Body of pancreas (tissue), 4 donors: Measurements from ENCODE around the gene POFUT1. TPM values are rescaled to one million over a fixed set of nuclear protein-coding genes. Genes with fewer than 3 reads are reported as not detected.

Source experiments
- ATAC-seq: fragments of 150-250 bp; one replicate; pipeline ENCODE4 v1.9.1; 2016
- DNase-seq, 4 donors: peaks; one replicate each; pipeline ENCODE4 v3.0.0-alpha.2; 2019
- H3K27ac ChIP-seq, 4 donors: fragments of 200-600 bp; sonication (generic); 1 replicate in 3 of 4; 2 replicates in 1 of 4; pipeline versions ENCODE4 v1.5.1 to v1.6.1; 2016 to 2019; ENCODE audit warnings: mild to moderate bottlenecking in 1 of 4, mixed read lengths in 1 of 4, moderate library complexity in 1 of 4
- H3K27me3 ChIP-seq, 2 donors: fragments of 200-600 bp; sonication (generic); one replicate each; pipeline ENCODE4 v1.6.0; 2016; ENCODE audit warnings: mild to moderate bottlenecking in 1 of 2
- H3K36me3 ChIP-seq, 2 donors: fragments of 200-600 bp; sonication (generic); replicated peaks in 1 of 2; 2 replicates each; pipeline ENCODE4 v1.5.1; 2016; ENCODE audit warnings: low read depth in 2 of 2; ENCODE audit not compliant: insufficient read depth in 1 of 2
- H3K4me1 ChIP-seq: fragments of 200-600 bp; sonication (generic); one replicate; pipeline ENCODE4 v1.6.0; 2016
- H3K4me3 ChIP-seq, 2 donors: fragments of 200-600 bp; sonication (generic); 1 replicate in 1 of 2; 2 replicates in 1 of 2; pipeline ENCODE4 v1.5.1; 2016 to 2019
- H3K9me3 ChIP-seq, 3 donors: fragments of 200-600 bp; sonication (generic); 1 replicate in 2 of 3; 2 replicates in 1 of 3; pipeline ENCODE4 v1.5.1; 2016
- POLR2A ChIP-seq, 3 donors: fragments of 450-650 bp; IDR thresholded peaks; one replicate each; pipeline ENCODE4 v1.6.1; 2016; ENCODE audit warnings: antibody characterized with exemption in 3 of 3, mild to moderate bottlenecking in 2 of 3
- WGBS, 2 donors: methylation state at CpG; one replicate each; pipeline ENCODE4 v1.1.5; 2017; 5-methylcytosine and 5-hydroxymethylcytosine counted together
- intact Hi-C: fragments of 100-400 bp; cut with DNase I; formaldehyde crosslinking; loops from one replicate; pipeline ENCODE4 v1.15.1; 2023
- microRNA counts, 2 donors: library from miRNA; unstranded; fragments of <30 nt; microRNA quantifications; one replicate each; lab custom pipeline; 2017
- total RNA-seq, 2 donors: library from RNA; depleted of rRNA; stranded (reverse); fragments of >200 nt; gene quantifications; one replicate each; pipeline ENCODE4 v1.1.0, GENCODE V29; 2016
- TF ChIP-seq, protein P1 (sequence below), 7 experiments: fragments of 450-650 bp in 4 of 7; fragments of 200-600 bp in 3 of 7; sonication (generic) in 3 of 7; IDR thresholded peaks; one replicate each; pipeline ENCODE4 v1.5.1; 2016 to 2019; ENCODE audit warnings: antibody characterized with exemption in 7 of 7

POFUT1 gene
- total RNA-seq, 2 donors from 2014 or later, result 12.2 to 23.6 TPM

GRCh38 chr20:32287231-32287638 is 79.6 kb downstream of the POFUT1 start:
- TF ChIP-seq, protein P1, sequence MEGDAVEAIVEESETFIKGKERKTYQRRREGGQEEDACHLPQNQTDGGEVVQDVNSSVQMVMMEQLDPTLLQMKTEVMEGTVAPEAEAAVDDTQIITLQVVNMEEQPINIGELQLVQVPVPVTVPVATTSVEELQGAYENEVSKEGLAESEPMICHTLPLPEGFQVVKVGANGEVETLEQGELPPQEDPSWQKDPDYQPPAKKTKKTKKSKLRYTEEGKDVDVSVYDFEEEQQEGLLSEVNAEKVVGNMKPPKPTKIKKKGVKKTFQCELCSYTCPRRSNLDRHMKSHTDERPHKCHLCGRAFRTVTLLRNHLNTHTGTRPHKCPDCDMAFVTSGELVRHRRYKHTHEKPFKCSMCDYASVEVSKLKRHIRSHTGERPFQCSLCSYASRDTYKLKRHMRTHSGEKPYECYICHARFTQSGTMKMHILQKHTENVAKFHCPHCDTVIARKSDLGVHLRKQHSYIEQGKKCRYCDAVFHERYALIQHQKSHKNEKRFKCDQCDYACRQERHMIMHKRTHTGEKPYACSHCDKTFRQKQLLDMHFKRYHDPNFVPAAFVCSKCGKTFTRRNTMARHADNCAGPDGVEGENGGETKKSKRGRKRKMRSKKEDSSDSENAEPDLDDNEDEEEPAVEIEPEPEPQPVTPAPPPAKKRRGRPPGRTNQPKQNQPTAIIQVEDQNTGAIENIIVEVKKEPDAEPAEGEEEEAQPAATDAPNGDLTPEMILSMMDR (IDR thresholded peaks at IDR 0.05), result no peak
- no peak for TF ChIP-seq POLR2A (IDR thresholded peaks at IDR 0.05)
- DNase-seq (no peak), ATAC-seq (no peak)
- Histone ChIP-seq H3K4me3 (no peak overlapping the region), H3K27me3 (no peaks in the 10 kb centered on the region), H3K4me1 (peaks cover 82% of the 10 kb centered on the region), H3K36me3 (no peaks in the 10 kb centered on the region), H3K27ac (peak overlapping the region in 3 of 4 donors; percentile 7 to 50 (median 20)), H3K9me3 (no peaks in the 10 kb centered on the region)
- 74 to 77% methylated on average over 6 of the region's 6 CpGs for WGBS, 2 donors
- intact Hi-C loops, result no loop called here

MicroRNAs within 50 kb of the gene (microRNA counts, 767-probe panel; counts per million panel counts)
- microRNA hsa-miR-1825 (lab: Ali Mortazavi, UCI), result 0 to 736 counts per million in 2 donors

Other genes with a start within 250 kb of the POFUT1 start
- gene XKR7, start 239.7 kb upstream of the POFUT1 start, total RNA-seq, result under 1 TPM; 0.26 to 0.33 TPM
- gene CCM2L, start 197.4 kb upstream of the POFUT1 start, total RNA-seq, result 1 to 10 TPM; 3.4 to 5.9 TPM
- 1 to 10 TPM; 2.1 to 4.3 TPM for gene HCK, start 155.6 kb upstream of the POFUT1 start, total RNA-seq
- gene TM9SF4, start 98.2 kb upstream of the POFUT1 start, total RNA-seq, result 10 to 100 TPM; 16.9 to 27.0 TPM
- 1 to 10 TPM; 4.6 to 5.2 TPM for gene PLAGL2, start 137 bp upstream of the POFUT1 start, total RNA-seq
- 10 to 100 TPM; 23.1 to 28.3 TPM for gene KIF3B, start 69.8 kb downstream of the POFUT1 start, total RNA-seq
- 100 to 1,000 TPM in 1 of 2 donors, 10 to 100 TPM in 1; 57.9 to 102 TPM for gene ASXL1, start 150.5 kb downstream of the POFUT1 start, total RNA-seq